Mucosa of descending colon (tissue), 3 donors: Measurements from ENCODE around the gene ZFP90. TPM values are rescaled to one million over a fixed set of nuclear protein-coding genes. Genes with fewer than 3 reads are reported as not detected.

Experiments used
- ATAC-seq: fragments of 200-7000 bp; cut with Tn5 transposase; one replicate; pipeline ENCODE4 v1.9.1; 2020; ENCODE audit warnings: mild to moderate bottlenecking, moderate library complexity
- DNase-seq, 3 donors: peaks; one replicate each; pipeline ENCODE4 v3.0.0-alpha.2; 2020
- H3K36me3 ChIP-seq: fragments of 200-600 bp; one replicate; pipeline ENCODE4 v1.8.0; 2021; ENCODE audit warnings: low read depth, mild to moderate bottlenecking
- H3K4me1 ChIP-seq: fragments of 200-600 bp; one replicate; pipeline ENCODE4 v1.8.0; 2021; ENCODE audit warnings: low read depth, mild to moderate bottlenecking
- H3K4me3 ChIP-seq: fragments of 200-600 bp; one replicate; pipeline ENCODE4 v1.8.0; 2021; ENCODE audit warnings: mild to moderate bottlenecking
- H3K9me3 ChIP-seq: fragments of 200-600 bp; one replicate; pipeline ENCODE4 v1.8.0; 2021; ENCODE audit warnings: mild to moderate bottlenecking
- CTCF ChIP-seq: fragments of 200-600 bp; IDR thresholded peaks from one replicate; pipeline ENCODE4 v1.8.0; 2022; ENCODE audit warnings: antibody characterized with exemption, mild to moderate bottlenecking
- intact Hi-C, 2 donors: fragments of 100-400 bp; cut with DNase I in 1 of 2; cut with micrococcal nuclease in 1 of 2; formaldehyde crosslinking; loops; one replicate each; pipeline versions ENCODE4 v1.11.0 to v1.11.1; 2022; cut with DNase I, micrococcal nuclease
- total RNA-seq, 3 donors: library from RNA; stranded (reverse); fragmentation: NEBNext Ultra II Directional in 2 of 3; extraction: Animal tissue kit (Norgen Biotek cat#: 25700) in 2 of 3; gene quantifications; one replicate each; pipeline versions ENCODE4 v1.2.1 to v1.2.4, GENCODE V29; 2021 to 2023
- donor health status: DM: no; HTN: no; CAD: no; lungs with moderate emphysema.
- donor health status: DM: no; HTN: no; CAD: no.
- donor health status: DM: no; HTN: yes; CAD: no.

Gene ZFP90
- total RNA-seq, 3 donors from 2014 or later, result 10.2 to 18.1 (median 12.8) TPM

GRCh38 chr16:68574479-68574878 lies 35.4 kb downstream of the ZFP90 start:
- DNase-seq (no peak), ATAC-seq (no peak)
- Histone ChIP-seq H3K4me3 (no peak overlapping the region), H3K4me1 (no peaks in the 10 kb centered on the region), H3K36me3 (no peaks in the 10 kb centered on the region), H3K9me3 (peaks cover 98% of the 10 kb centered on the region)
- no peak for TF ChIP-seq CTCF
- intact Hi-C loops, result no loop called here

GRCh38 chr16:68575082-68575481 lies 36.0 kb downstream of the ZFP90 start:
- Histone ChIP-seq H3K9me3 (peaks cover 96% of the 10 kb centered on the region), H3K4me3 (no peak overlapping the region), H3K4me1 (no peaks in the 10 kb centered on the region), H3K36me3 (no peaks in the 10 kb centered on the region)
- intact Hi-C loops, result no loop called here
- ATAC-seq (no peak), DNase-seq (no peak)
- no peak for TF ChIP-seq CTCF

GRCh38 chr16:68577352-68577853 lies 38.3 kb downstream of the ZFP90 start:
- H3K9me3 ChIP-seq, result peaks cover 77% of the 10 kb centered on the region

GRCh38 chr16:68590201-68590994 lies 51.3 kb downstream of the ZFP90 start:
- TF ChIP-seq CTCF, result peak; percentile 20
- ATAC-seq, result peak; percentile 93
- Histone ChIP-seq H3K9me3 (no peaks in the 10 kb centered on the region), H3K4me3 (no peak overlapping the region), H3K36me3 (no peaks in the 10 kb centered on the region), H3K4me1 (no peaks in the 10 kb centered on the region)
- intact Hi-C loops, result no loop called here
- DNase-seq, result peak; percentile 64 to 75 (median 68)

More at GRCh38 chr16:68577352-68577853, 38.3 kb downstream of the ZFP90 start:
- no peak for DNase-seq
- TF ChIP-seq CTCF, result no peak
- Histone ChIP-seq H3K36me3 (no peaks in the 10 kb centered on the region), H3K4me1 (no peaks in the 10 kb centered on the region), H3K4me3 (no peak overlapping the region)
- no peak for ATAC-seq
- intact Hi-C loops, result no loop called here

GRCh38 chr16:68592466-68593337 lies 53.6 kb downstream of the ZFP90 start:
- intact Hi-C loops, result no loop called here
- Histone ChIP-seq H3K4me1 (no peaks in the 10 kb centered on the region), H3K4me3 (no peak overlapping the region), H3K36me3 (no peaks in the 10 kb centered on the region), H3K9me3 (no peaks in the 10 kb centered on the region)
- peak; percentile 41 for ATAC-seq
- DNase-seq, result peak in 1 of 3 donors; percentile 37
- TF ChIP-seq CTCF, result no peak
